Stimulated activated CD4-positive, alpha-beta T cell treated with anti-CD3 and anti-CD28 coated beads, TNF-alpha, amount 100 ng/mL, for 4 hours (primary cell): ENCODE data around the gene MBD2.
"Not testable (repeated sequence)": the region's sequence is repeated elsewhere in the genome, so short reads cannot be mapped to it uniquely, and the experiment has no call there.

Experiments used
- DNase-seq, 3 experiments: peaks; one replicate each; pipeline ENCODE4 v3.0.0-alpha.2; 2020; ENCODE audit warnings: low read depth in 3 of 3

MBD2 gene

GRCh38 chr18:54151376-54151775, 73.1 kb downstream of the MBD2 start:
- no peak for DNase-seq

GRCh38 chr18:54150226-54150625, 74.2 kb downstream of the MBD2 start:
- DNase-seq: no peak

GRCh38 chr18:54149078-54149697, 75.3 kb downstream of the MBD2 start:
- DNase-seq: peak; percentile 12 to 37 (median 13)

- DNase-seq: no peak
These were observed 75.8 kb downstream of the MBD2 start for GRCh38 chr18:54148678-54149077.

GRCh38 chr18:54148151-54148550, 76.3 kb downstream of the MBD2 start:
- DNase-seq: no peak

GRCh38 chr18:54147439-54147838, 77.0 kb downstream of the MBD2 start:
- DNase-seq: no peak

GRCh38 chr18:54141041-54141608, 83.3 kb downstream of the MBD2 start:
- no peak for DNase-seq

- DNase-seq: no peak
These were observed 83.8 kb downstream of the MBD2 start for GRCh38 chr18:54140641-54141040.

- DNase-seq: no peak
These were observed 89.3 kb downstream of the MBD2 start for GRCh38 chr18:54135216-54135615.

GRCh38 chr18:54134053-54134452, 90.4 kb downstream of the MBD2 start:
- no peak for DNase-seq

GRCh38 chr18:54130631-54131030, 93.8 kb downstream of the MBD2 start:
- DNase-seq: no peak

- DNase-seq: no peak
These were observed 94.3 kb downstream of the MBD2 start for GRCh38 chr18:54130177-54130576.

GRCh38 chr18:54129448-54130067, 94.9 kb downstream of the MBD2 start:
- DNase-seq: no peak

GRCh38 chr18:54127759-54128378, 96.6 kb downstream of the MBD2 start:
- no peak for DNase-seq

- no peak for DNase-seq
These were observed 99.0 kb downstream of the MBD2 start for GRCh38 chr18:54125429-54125828.

- not testable (repeated sequence) for DNase-seq
These were observed 100.6 kb downstream of the MBD2 start for GRCh38 chr18:54123720-54124440.

- DNase-seq: no peak
These were observed 104.9 kb downstream of the MBD2 start for GRCh38 chr18:54119524-54120019.

GRCh38 chr18:54117853-54118773, 106.4 kb downstream of the MBD2 start:
- DNase-seq: no peak

GRCh38 chr18:54116541-54117257, 107.8 kb downstream of the MBD2 start:
- DNase-seq: no peak

- DNase-seq: no peak
These were observed 112.1 kb downstream of the MBD2 start for GRCh38 chr18:54112356-54112755.
